Testis (tissue), 2 donors: ENCODE results near the gene ARSH.

Experiments used
- POLR2A ChIP-seq: fragments of 450-650 bp; IDR thresholded peaks from one replicate; pipeline ENCODE4 v1.6.1; 2017; ENCODE audit warnings: antibody characterized with exemption, mild to moderate bottlenecking, moderate library complexity
- TF ChIP-seq, protein P1 (sequence below), 3 experiments: fragments of 450-650 bp in 2 of 3; fragments of 200-600 bp in 1 of 3; sonication (generic) in 1 of 3; IDR thresholded peaks; one replicate each; pipeline ENCODE4 v1.5.1; 2016 to 2019; ENCODE audit warnings: antibody characterized with exemption in 3 of 3, mild to moderate bottlenecking in 2 of 3, moderate library complexity in 1 of 3

DNA sequence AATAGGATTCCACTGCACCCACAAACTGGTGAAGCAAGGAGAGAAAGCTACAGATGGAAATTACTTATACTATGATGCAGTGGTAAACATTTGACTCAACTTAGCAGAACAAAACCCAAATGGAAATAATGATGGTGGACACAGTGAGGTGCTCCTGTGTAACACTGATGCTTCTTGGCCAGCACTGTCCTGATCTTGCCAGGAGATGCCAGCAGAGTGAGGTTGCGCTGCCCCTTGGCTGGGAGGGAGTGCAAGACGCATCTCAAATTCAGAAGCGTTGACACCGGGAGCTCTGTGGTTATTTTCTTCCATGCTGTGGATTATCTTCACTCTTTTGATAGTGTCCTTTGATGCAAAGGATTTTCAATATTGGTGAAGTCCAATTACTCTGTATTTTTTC, 22.0 kb upstream of the ARSH start:
- TF ChIP-seq POLR2A: no peak
- TF ChIP-seq, protein P1, sequence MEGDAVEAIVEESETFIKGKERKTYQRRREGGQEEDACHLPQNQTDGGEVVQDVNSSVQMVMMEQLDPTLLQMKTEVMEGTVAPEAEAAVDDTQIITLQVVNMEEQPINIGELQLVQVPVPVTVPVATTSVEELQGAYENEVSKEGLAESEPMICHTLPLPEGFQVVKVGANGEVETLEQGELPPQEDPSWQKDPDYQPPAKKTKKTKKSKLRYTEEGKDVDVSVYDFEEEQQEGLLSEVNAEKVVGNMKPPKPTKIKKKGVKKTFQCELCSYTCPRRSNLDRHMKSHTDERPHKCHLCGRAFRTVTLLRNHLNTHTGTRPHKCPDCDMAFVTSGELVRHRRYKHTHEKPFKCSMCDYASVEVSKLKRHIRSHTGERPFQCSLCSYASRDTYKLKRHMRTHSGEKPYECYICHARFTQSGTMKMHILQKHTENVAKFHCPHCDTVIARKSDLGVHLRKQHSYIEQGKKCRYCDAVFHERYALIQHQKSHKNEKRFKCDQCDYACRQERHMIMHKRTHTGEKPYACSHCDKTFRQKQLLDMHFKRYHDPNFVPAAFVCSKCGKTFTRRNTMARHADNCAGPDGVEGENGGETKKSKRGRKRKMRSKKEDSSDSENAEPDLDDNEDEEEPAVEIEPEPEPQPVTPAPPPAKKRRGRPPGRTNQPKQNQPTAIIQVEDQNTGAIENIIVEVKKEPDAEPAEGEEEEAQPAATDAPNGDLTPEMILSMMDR (IDR thresholded peaks at IDR 0.05): no peak
